Measurements from ENCODE around the gene FBXW4. TPM values are rescaled to one million over a fixed set of nuclear protein-coding genes. Genes with fewer than 3 reads are reported as not detected.

FBXW4 gene
- total and polyA plus RNA-seq, 10 of the 15 experiments (the other 5 are each of a cell fraction or from before 2014, with no cell fraction given) = 5.7 to 42.0 (median 27.5) TPM

GRCh38 chr10:101660256-101660655 is 34.7 kb downstream of the FBXW4 start:
- CTCF ChIA-PET = interaction anchor here (1.0 to 3.3 kb wide), 3 partner anchors 57 to 193 kb away, joined by 3 to 14 read pairs (median 7); no protein-coding TSS in a partner anchor

GRCh38 chr10:101658975-101659374 is 36.0 kb downstream of the FBXW4 start:
- SMC1A ChIA-PET (ENCODE audit: uncharacterized antibody, unreplicated experiment) = interaction anchor here (1.0 to 1.2 kb wide), 2 partner anchors 12 to 56 kb away, joined by 3 to 4 read pairs; no protein-coding TSS in a partner anchor
- Histone ChIP-seq H3K9me3 (replicated peaks; ENCODE audit: control insufficient read depth, insufficient read depth, low read length) (no peaks in the 10 kb centered on the region), H3K36me3 (ENCODE audit: control insufficient read depth in 2 of 2, insufficient read depth in 2 of 2, low read length in 1 of 2) (peaks cover 4 to 18% of the 10 kb centered on the region in 2 experiments; a peak in 3 of 4 replicates), H3K4me2 (ENCODE audit: control insufficient read depth, insufficient read depth) (no peak overlapping the region), H3K79me2 (ENCODE audit: control insufficient read depth, insufficient read depth, low read length) (no peaks in the 10 kb centered on the region), H3K4me3 (no peak overlapping the region), H3K9ac (ENCODE audit: control insufficient read depth, insufficient read depth, low read length) (no peak overlapping the region), H3K27ac (ENCODE audit: control insufficient read depth, insufficient read depth) (no peak overlapping the region), H3K4me1 (ENCODE audit: control insufficient read depth, insufficient read depth, low read length) (no peaks in the 10 kb centered on the region), H2AFZ (ENCODE audit: control insufficient read depth, low read depth, low read length) (no peak overlapping the region), H4K20me1 (ENCODE audit: control insufficient read depth, insufficient read depth) (no peaks in the 10 kb centered on the region), H3K27me3 (replicated peaks in 1 of 2; ENCODE audit: control insufficient read depth in 2 of 2, insufficient read depth in 2 of 2, low read length in 1 of 2) (no peaks in the 10 kb centered on the region)
- peak in 1 of 3 experiments; percentile 9; a peak in 1 of 6 replicates for TF ChIP-seq CTCF (IDR thresholded peaks at IDR 0.05 in 2 of 3, conservative IDR thresholded peaks at IDR 0.05 in 1 of 3; ENCODE audit: control insufficient read depth in 2 of 3, extremely low read depth in 1 of 3, insufficient read depth in 1 of 3, low read depth in 3 of 3, low read length in 3 of 3)
- no peak for TF ChIP-seq IKZF2 (IDR thresholded peaks at IDR 0.05)
- TF ChIP-seq ZZZ3 (IDR thresholded peaks at IDR 0.05; ENCODE audit: control insufficient read depth, insufficient read length, low read depth) = no peak
- no TSS peak for BruUV-seq (replicated peaks)
- FAIRE-seq (no peak), DNase-seq (ENCODE audit: low read depth, low spot score) (no peak), ATAC-seq (no peak)
- POLR2A ChIA-PET = no interaction called here
- CTCF ChIA-PET = interaction anchor here (0.9 to 1.9 kb wide), 3 partner anchors 12 to 192 kb away, joined by 3 to 7 read pairs (median 3); no protein-coding TSS in a partner anchor
- RAD21 ChIA-PET (ENCODE audit: unreplicated experiment) = no interaction called here
- in situ Hi-C loops (cut with MboI) = no loop called here
- WGBS (ENCODE audit: insufficient coverage, insufficient replicate concordance, low lambda C conversion rate, missing lambda C conversion rate) = 99% methylated on average over 5 of the region's 5 CpGs
- intact Hi-C loops (cut with micrococcal nuclease; ENCODE audit: unreplicated experiment) = no loop called here

More at GRCh38 chr10:101660256-101660655, 34.7 kb downstream of the FBXW4 start:
- Histone ChIP-seq H3K27me3 (replicated peaks in 1 of 2; ENCODE audit: control insufficient read depth in 2 of 2, insufficient read depth in 2 of 2, low read length in 1 of 2) (no peaks in the 10 kb centered on the region), H3K4me1 (ENCODE audit: control insufficient read depth, insufficient read depth, low read length) (no peaks in the 10 kb centered on the region), H2AFZ (ENCODE audit: control insufficient read depth, low read depth, low read length) (no peak overlapping the region), H4K20me1 (ENCODE audit: control insufficient read depth, insufficient read depth) (no peaks in the 10 kb centered on the region), H3K27ac (ENCODE audit: control insufficient read depth, insufficient read depth) (no peak overlapping the region), H3K36me3 (ENCODE audit: control insufficient read depth in 2 of 2, insufficient read depth in 2 of 2, low read length in 1 of 2) (peaks cover 4 to 23% of the 10 kb centered on the region in 2 experiments), H3K9me3 (replicated peaks; ENCODE audit: control insufficient read depth, insufficient read depth, low read length) (no peaks in the 10 kb centered on the region), H3K79me2 (ENCODE audit: control insufficient read depth, insufficient read depth, low read length) (no peaks in the 10 kb centered on the region), H3K4me3 (no peak overlapping the region), H3K9ac (ENCODE audit: control insufficient read depth, insufficient read depth, low read length) (no peak overlapping the region), H3K4me2 (ENCODE audit: control insufficient read depth, insufficient read depth) (no peak overlapping the region)
- ATAC-seq = no peak
- in situ Hi-C loops (cut with MboI) = no loop called here
- no peak for FAIRE-seq
- ChIA-PET RAD21 (ENCODE audit: unreplicated experiment) (interaction anchor here (0.6 kb wide), 1 partner anchor 10 kb away, joined by 3 read pairs; no protein-coding TSS in a partner anchor), POLR2A (no interaction called here), SMC1A (ENCODE audit: uncharacterized antibody, unreplicated experiment) (interaction anchor here (1.3 kb wide), 1 partner anchor 13 kb away, joined by 3 read pairs; no protein-coding TSS in a partner anchor)
- no TSS peak for BruUV-seq (replicated peaks)
- intact Hi-C loops (cut with micrococcal nuclease; ENCODE audit: unreplicated experiment) = no loop called here
- no peak for DNase-seq (ENCODE audit: low read depth, low spot score)
- TF ChIP-seq ZZZ3 (IDR thresholded peaks at IDR 0.05; ENCODE audit: control insufficient read depth, insufficient read length, low read depth) (no peak), CHD2 (IDR thresholded peaks at IDR 0.05; ENCODE audit: borderline replicate concordance, low read depth, low read length) (no peak), ETV6 (conservative IDR thresholded peaks at IDR 0.05 in 1 of 2, IDR thresholded peaks at IDR 0.05 in 1 of 2; ENCODE audit: borderline replicate concordance in 1 of 2, low read depth in 1 of 2) (no peak), STAT1 (conservative IDR thresholded peaks at IDR 0.05) (no peak), ZNF384 (IDR thresholded peaks at IDR 0.05; ENCODE audit: borderline replicate concordance, low read depth, low read length) (no peak), ZNF622 (IDR thresholded peaks at IDR 0.05) (no peak), BCL11A (IDR thresholded peaks at IDR 0.05; ENCODE audit: low read depth, low read length) (no peak), CBX3 (IDR thresholded peaks at IDR 0.05; ENCODE audit: borderline replicate concordance, low read depth) (no peak), JUND (IDR thresholded peaks at IDR 0.05; ENCODE audit: low read depth, low read length) (no peak), MTA3 (IDR thresholded peaks at IDR 0.05; ENCODE audit: borderline replicate concordance, low read length) (no peak), TCF12 (IDR thresholded peaks at IDR 0.05; ENCODE audit: low read depth, low read length) (no peak)
- WGBS (ENCODE audit: insufficient coverage, insufficient replicate concordance, low lambda C conversion rate, missing lambda C conversion rate) = 97% methylated on average over 4 of the region's 4 CpGs

Data from GM12878 (cell line).